Globus pallidus (tissue), 1 donor: ENCODE results near the gene PAX3.

Experiments
- DNase-seq: peaks from one replicate; pipeline ENCODE4 v3.0.0-alpha.2; 2015; ENCODE audit warnings: low spot score

PAX3 gene

DNA sequence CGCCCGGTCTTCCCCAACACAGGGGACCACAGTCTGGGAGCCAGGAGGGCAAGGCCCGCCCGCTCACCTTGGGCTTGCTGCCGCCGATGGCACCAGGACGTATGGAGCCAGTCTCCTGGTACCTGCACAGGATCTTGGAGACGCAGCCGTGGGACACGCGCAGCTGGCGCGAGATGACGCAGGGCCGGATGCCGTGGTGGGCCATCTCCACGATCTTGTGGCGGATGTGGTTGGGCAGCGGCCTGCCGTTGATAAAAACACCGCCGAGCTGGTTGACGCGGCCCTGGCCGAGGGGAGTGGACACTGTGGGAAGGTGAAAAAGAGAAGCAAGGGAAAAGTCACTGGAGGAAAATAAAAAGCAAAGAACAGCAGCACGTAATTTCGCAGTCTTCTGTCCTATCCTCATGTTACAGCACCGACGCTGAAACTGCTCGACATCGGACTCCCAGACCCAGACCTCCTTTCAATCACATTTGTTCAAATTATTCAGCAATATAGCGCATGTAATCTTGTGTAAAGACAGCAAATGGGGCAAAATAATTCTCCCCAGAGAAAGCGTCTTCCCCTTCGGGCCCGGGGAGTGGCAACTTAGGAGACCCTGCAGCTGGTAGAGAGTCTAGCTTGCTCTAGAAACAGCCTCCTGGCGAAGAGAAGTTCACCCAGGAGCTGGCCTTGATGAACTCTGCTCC is 1.7 kb downstream of the PAX3 start:
- DNase-seq = no peak

DNA sequence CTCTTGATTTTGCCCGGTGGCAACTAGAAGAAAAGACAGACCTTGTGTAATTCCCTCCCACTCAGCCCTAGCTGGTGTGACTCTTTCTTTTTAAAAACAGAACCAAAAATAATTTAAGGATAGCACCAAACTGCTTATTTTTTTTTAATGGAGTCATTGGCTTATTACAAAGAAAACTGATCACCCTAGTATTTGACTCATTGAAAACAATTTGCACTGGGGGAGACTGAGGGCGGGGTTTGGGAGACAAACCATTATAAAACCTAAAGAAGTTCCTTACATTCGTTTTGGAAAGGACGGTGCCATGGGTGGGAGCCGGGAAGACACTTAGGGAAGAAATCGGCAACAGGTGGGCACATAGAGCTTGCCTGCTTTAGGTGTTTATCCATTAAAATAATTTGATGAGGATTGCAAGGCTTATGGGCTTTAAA is 2.5 kb downstream of the PAX3 start:
- no peak for DNase-seq

DNA sequence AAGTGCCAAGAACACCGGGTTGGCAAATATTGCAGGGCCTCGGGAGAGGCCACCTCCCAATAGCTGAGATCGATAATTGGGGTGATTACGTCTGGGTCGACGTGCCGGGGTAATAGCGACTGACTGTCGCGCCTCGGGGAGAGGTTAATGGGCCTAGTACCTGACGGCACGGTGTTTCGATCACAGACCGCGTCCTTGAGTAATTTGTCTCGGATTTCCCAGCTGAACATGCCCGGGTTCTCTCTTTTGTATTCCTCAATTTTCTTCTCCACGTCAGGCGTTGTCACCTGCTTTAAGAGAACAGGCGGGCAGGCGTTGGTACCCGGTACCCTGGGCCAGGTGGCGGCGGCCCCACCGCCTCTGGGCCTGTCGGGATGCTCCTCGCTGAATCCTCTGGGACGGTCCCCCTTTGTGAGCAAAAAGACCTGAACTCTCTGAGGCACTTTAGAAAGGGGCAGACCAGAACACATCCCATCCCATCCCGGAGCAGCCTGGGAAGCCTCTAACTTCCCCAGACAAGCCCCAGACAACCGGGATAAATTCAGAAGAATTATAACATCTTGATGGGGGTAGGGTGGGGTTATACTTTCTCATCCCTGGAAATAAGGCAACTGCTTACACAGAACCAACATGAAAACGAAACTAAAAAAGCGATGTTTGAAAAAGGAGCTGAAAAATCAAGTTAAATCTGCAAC is 3.3 kb downstream of the PAX3 start:
- no peak for DNase-seq

DNA sequence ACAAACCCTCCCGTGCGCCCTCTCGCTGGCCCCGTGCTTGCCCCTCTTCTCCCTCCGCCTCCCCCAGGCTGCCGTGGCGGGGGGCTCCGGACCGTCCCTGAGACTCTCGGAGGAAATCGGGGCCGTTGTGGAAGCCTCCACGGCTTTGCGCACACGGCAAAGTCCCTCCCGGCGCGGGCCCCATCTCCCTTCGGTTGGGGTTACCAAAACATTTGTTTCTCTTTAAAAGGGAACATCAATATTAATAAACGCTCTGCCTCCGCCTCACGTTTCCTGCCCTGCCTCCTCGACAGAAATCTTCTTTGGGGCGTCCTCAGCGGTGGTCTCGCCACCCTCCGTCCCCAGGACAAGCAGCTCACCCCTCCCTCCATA is 3.8 kb downstream of the PAX3 start:
- no peak for DNase-seq

DNA sequence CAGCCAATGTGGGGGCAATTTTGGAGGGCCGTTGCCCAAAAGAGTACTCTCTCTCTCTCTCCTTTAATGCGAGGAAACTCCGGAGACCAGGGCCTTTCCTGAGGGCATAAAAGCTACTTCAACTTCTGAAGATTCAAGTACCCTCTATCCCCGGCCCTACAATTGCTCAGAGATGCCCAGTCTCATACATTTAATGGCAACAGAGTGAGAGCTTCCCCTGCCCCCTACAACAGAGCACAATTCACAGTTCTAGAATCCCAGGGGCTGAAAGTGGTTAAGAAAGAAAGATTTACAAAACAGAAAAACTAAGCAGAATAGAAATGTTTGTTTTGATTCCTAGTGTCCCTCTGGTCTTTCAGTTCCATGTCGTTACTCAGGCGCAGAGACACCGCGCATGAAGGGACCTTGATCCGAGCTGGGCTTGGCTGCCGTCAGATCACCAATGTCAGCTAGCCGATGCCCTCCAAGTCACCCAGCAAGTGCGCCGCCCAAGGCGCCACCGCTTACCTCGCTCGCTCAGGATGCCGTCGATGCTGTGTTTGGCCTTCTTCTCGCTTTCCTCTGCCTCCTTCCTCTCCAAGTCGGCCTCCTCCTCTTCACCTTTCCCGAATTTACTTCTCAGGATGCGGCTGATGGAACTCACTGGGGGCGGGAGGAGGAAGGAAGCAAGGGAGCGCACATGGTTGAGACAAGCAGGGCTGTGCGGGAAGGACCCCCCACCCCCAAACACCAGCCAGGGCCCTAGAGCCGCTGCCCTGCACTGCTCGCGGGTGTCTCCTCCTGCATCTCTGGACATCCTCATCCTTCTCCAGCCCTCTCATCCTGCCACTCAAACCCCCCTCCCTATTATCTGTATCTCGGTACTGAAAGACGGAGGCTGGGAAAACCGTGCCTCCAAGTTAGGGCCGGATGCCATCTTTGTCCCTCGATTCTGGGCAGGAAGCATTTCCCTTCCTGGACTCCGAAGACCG is 4.9 kb downstream of the PAX3 start:
- DNase-seq = no peak

DNA sequence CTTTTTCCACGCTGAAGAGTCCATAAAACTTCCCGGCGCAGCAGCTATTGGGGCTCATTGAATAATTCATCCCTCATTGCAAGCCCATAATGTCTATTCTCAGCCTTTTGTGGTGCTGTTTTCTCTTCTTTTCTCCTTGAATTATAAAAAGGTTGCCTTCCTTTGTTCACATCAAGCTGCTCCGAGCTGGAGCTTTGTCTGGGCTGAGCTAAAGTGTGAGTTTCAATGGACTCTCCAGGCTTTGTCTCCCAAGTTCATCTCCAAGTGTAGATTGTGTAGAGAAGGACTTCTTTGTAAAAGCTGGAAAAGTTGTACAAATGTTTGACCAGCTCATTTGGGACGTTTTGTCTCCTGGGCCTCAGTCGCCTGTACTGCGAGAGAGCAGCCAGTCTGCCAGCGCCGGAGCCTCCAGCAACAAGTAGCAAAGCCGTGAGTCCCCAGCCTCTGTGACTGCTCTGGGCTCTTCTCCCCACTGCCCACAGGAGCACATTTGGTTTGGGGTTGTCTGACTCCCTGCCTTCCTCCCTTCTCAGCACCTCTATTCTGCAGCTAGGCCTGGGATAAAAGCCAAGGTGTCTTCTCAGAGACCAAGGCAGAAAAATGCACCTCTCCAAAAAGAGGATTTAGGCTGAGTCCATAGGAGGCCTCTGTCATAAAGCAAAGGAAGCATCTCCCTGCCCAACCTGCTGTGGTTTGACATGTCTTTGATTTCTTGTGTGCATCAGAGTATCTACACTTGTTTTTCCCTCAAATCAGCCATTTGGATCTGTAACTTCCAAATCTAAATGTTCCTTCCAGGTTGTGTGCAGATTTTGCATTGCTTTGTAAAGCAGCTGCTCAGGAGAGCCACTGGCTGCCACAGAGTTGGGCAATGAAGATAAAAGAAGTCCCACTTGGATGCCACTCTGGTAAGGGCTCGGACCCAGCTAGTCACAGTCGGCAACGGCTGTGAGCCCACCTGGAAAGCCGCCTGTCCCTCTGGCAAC is 6.4 kb downstream of the PAX3 start:
- no peak for DNase-seq

DNA sequence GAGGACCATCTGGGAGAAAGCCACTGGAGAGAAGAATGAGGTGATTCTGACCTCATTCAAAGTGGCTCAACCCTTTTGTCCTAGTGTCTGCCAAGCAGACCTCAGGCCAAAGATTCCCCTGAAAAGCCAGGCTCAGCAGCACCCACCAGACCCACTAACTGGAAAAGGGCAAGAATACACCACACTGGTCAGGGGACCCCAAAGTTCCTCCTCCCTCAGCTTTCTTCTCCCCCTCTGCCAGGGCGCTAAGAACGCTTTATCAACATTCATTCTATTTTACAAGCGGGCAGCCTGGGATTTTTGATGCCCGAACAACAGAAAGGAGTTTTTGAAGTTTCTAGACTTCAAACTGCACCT is 7.3 kb downstream of the PAX3 start:
- no peak for DNase-seq

DNA sequence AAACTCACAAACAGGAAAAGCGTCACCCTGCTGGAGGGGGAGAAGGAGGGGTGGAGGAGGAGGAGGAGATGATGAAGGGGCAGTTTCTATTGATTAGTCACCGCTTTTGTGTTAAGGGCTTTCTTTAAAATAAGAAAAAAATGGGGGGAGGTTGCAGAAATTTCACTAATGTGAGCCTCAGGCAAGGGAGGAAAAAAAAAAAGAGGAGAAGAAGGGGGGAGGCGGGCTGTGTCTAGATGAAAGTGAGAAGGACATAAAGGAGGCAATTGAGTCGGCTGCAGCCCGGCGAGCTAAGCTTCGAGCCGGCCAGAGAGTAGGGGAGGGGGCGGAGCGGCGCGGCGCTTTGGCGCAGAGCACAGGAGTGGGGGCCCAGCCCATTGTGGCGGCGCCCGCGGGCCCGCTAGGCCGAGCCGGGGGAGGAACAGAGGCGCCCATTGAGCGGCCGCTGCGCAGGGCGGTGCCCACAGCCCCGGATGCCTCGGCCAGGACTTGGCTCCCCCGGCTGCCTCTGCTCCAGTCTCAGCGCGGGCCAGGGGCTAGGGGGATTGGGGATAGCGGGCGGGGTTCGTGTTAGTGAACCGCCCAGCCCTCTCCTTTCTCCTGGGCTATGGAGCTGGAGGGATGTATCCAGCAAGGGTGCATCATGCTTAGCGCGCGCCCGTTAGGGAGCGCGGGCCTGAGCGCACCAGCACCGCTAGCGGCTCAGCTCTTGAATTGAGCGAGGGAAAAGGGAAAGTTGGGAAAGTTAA is 7.9 kb downstream of the PAX3 start:
- DNase-seq = no peak

DNA sequence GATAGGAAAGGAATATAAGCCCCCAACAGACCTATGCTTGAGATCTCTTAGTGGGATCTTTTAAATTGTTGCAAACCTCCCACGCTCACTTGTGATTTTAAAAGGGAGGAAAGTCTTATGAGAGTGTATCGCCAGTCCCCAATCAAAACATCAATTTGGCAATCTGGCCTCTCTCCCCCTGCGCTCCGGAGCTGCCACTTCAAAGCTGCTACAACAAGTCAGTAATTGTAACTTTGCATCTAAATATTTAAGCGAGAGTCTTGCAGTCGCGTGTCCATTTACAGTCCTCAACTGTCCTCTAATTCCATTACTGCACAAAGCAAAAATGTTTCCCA is 8.4 kb downstream of the PAX3 start:
- no peak for DNase-seq

DNA sequence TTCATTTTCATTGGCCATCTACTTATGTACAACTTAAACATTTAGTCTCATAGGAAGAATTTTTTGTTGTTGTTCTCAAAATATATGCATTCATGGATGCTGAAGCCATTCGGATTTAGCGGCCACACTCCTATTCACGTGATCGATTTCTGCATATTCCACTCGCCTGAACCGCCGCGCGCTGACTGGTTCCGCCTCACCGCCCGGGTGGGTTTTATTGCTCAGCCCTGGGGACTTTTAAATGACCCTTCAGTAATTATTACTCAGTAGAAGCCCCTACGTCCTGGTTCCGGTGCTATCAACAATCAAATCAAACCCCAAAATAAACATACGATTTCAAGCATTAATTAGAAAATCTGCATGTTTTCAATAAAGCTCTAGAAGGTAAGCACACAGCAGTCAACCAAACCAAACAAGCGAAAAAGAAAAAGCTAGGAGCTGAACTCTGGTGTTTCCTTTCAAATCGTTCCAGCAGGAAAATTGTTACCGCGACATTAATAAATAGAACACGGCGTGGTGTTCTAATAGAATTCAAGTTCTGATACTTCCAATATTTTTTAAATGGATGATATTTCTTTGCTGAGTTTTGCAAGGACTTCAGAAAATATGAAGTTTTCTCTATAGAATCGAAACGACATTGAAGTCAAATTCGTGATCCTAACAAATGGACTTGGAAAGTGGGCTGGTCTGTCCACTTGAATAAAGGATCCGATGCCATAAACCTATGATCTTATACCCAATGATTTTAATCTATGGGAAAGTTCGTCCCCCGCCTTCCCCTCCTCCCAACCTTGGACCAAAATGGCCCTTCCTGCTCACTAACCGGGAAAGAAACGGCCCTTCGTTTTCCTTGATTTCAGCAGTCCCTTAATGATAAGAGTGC is 9.3 kb downstream of the PAX3 start:
- DNase-seq = no peak

DNA sequence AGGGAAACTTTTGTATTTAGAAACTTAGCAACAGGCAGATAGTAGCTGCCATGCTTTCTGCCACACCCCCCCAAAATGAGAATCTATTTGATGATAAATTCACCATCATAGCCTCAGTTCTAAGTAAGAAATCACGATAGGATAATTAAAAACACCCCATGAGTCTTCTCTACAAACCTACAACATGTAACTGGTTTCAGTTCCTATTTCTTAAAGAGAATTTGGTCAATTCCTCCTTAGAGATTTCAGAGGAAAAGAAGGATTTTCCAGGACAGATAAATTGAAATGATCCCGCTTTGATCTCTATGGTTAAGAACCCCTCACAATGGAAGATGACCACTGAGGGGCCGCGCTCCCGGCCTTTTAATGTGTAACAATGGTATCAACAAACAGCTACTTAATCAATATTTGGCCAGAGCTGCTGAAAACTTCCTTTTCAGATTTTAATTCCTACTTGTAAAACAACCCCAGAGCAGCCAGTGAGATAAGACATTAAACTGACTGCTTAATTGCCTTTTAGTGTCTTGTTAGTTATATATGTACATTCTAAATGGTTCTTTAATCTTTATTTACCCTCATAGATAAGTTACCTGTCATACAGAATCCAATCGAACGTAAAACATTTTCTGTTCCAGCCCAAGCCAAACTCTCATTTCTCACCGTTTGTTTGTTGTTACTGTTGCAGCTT is 10.1 kb downstream of the PAX3 start:
- no peak for DNase-seq

DNA sequence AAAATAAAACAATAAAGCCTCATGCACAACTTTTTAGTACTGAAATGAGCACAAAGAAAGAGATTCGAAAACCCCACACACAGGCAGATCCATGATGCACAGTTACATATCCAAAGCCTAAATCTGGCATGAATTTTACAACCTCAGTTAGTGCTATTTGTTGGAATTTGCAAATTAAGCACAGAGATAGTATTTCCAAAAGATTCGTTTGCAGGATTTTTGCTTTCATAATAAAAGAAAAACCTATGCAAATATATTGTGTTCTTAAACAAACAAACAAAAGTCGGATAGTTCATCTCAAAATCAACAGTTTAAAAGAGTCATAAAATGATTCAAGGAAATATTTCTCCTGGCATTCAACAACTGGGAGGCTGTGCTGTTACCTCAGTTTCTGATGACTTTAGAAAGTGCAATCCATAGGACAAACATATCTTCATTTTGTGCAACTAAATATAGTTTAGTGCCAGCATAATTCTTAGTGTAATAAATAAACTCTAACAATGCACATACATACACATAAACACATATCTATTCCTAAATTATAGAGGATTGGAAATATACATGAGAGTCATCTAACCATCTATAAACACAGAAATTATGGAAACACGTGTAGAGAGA is 10.8 kb downstream of the PAX3 start:
- DNase-seq = no peak

DNA sequence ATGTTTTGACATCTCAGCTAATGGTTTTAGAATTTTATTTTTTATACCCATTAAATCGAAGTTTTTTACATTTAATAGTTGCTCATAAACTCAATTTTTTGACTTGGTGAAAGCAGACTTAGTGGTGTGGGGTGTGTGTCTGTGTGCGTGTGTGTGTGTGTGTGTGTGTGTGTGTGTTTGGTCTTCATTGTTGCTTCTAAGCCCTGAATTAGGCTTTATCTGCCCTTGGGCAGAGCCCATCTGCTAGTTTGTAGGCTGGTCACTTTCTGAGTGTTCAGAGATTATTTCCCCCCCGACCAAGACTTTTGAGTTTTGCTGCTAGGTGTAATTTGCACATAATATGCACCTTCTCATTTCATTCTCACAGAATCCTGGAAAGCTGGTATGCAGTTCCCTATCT is 14.3 kb downstream of the PAX3 start:
- DNase-seq = no peak

DNA sequence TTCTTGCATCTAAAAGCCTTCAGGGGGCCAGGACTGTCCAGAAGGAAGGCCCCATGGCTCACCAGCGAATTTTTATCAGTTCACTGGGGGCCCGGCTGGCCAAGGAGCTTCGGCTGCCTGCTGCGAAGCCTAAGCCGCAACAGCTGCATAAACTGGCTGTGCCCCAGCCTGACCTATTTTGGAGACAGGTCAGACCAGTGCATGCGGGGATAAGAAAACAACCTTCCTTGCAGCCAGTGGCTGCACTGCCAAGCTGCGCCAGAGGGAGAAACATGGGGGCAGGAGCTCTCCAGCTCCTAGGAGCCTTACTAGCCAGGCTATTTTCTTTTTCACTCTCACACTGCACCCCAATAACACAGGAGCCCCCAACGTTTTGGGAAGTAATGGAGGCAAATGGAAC is 15.2 kb downstream of the PAX3 start:
- DNase-seq = no peak

DNA sequence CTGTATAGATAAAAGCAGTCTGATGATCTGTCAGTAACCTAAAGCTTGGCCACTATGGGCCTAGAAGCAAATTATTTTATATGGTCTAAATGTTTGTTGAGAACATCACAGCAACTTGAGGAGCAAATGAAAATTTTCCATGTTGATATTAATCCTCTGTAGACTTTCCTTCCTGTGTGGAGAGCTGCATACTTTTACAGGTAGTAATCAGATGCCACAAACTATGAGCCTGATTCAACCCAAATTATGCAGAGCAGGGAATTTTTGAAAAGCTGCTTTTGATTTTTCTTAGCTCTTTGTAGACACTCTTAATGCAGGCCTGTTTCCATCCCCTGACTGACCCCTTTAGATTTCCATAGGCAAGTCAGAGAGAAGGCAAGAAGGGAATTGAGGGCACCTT is 17.3 kb downstream of the PAX3 start:
- DNase-seq = no peak

DNA sequence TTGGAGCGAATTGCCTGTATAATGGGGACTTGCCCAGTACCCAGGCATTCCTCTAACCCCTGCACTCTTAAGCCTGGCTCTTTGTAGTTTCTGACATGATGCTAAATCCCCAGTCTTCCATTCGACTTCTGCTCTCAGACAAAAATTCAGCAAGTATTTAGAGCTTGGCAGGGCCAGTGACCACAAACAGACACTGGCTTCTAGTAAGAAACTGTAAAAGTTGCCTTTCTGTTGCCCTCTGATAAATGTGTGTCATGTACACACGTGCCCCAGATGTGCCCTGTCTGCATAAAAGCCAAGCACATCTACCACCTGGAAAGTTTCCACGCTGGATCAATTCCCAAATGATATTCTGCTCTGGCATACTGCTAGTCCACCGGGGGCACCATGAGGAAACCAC is 18.0 kb downstream of the PAX3 start:
- no peak for DNase-seq

DNA sequence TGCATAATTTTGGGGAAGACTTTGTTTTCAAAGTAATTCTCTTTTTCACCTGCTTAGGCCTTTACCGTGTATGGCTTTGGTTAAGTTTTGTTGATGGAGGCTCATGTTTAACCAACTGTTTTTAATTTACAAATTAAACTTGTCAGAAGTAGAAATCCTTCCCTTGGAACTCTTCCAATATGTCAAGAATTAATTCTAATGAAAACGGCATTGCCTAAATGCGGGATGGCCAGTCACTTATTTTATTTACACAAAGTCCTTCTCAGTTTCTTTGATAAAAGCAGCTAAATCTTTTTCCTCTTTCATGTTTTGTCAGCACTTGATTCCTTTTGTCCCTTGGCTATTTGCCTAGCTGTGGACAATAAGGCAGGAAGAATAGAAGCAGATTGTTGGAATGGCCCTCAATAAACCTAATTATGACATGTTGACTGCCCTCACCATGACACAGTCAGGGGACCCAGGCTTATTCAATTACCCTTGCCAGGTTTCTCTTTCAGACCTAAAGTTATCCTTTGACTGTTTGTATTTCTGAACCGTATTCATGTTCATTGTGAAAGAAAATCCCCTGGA is 26.3 kb downstream of the PAX3 start:
- no peak for DNase-seq

DNA sequence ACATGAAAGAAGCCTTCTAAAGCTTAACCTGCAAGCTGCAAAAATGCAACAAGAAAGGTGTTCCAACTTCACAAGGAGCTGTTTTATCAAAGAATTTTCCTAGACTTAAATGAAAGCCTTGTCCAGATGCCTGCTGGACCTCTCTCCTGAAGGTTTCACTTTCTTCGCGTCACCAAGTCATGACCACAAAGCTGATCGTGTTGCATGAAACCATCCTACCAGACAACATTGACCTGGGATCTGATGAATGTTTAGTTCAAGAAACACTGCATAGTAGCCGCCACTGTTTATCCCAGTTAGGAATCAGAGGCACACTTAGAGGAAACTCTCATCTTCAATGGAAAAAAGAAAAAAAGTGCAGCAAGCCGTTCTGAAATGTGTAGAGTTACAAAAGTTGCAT is 26.9 kb downstream of the PAX3 start:
- DNase-seq = no peak

DNA sequence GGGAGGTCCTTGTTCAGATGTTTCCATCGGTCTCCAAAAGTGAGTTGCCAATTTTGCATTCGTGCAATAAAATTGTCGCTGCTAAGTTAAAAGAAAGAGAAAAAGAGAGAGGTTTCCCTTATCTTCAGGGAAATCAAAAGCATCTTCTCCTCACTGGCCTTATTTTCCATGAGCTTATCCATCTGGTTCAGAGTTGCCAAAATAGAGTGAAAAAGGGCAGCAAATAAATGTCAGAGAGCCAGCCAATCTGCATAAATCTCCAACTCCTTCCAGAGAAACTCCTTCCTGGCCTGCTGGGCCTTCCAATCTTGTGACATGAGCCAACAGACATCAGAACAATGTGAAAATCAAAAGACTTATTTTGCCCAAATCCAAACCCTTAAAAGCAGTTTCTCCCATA is 28.4 kb downstream of the PAX3 start:
- DNase-seq = no peak
